Spleen (tissue), 11 donors: ENCODE results near the gene RMI2. TPM values are rescaled to one million over a fixed set of nuclear protein-coding genes. Genes with fewer than 3 reads are reported as not detected.

Source experiments
- DNase-seq: peaks from one replicate; pipeline ENCODE4 v3.0.0-alpha.2; 2020
- H3K27ac ChIP-seq, 8 donors: fragments of 200-600 bp; sonication (generic) in 7 of 8; 1 replicate in 4 of 8; 2 replicates in 4 of 8; pipeline versions ENCODE4 v1.5.0 to v1.8.0; 2016 to 2021; ENCODE audit warnings: inconsistent platforms in 4 of 8, mild to moderate bottlenecking in 4 of 8, moderate library complexity in 1 of 8
- H3K27me3 ChIP-seq, 7 donors: fragments of 200-600 bp; sonication (generic) in 6 of 7; replicated peaks in 1 of 7; 1 replicate in 4 of 7; 2 replicates in 3 of 7; pipeline versions ENCODE4 v1.5.0 to v1.8.0; 2016 to 2021; ENCODE audit warnings: inconsistent platforms in 3 of 7, mild to moderate bottlenecking in 1 of 7
- H3K36me3 ChIP-seq, 6 donors: fragments of 200-600 bp; sonication (generic) in 5 of 6; 1 replicate in 4 of 6; 2 replicates in 2 of 6; pipeline versions ENCODE4 v1.5.0 to v1.8.0; 2016 to 2021; ENCODE audit warnings: inconsistent platforms in 2 of 6
- H3K4me1 ChIP-seq, 6 donors: fragments of 200-600 bp; sonication (generic) in 5 of 6; 1 replicate in 3 of 6; 2 replicates in 3 of 6; pipeline versions ENCODE4 v1.5.0 to v1.8.0; 2016 to 2021; ENCODE audit warnings: inconsistent platforms in 3 of 6
- H3K4me3 ChIP-seq, 8 donors: fragments of 200-600 bp; sonication (generic) in 7 of 8; 1 replicate in 4 of 8; 2 replicates in 4 of 8; pipeline versions ENCODE4 v1.5.0 to v1.8.0; 2016 to 2021; ENCODE audit warnings: inconsistent platforms in 4 of 8, mild to moderate bottlenecking in 4 of 8, moderate library complexity in 2 of 8
- H3K9me3 ChIP-seq, 8 donors: fragments of 200-600 bp; sonication (generic) in 7 of 8; 1 replicate in 4 of 8; 2 replicates in 4 of 8; pipeline versions ENCODE4 v1.5.0 to v1.8.0; 2016 to 2021; ENCODE audit warnings: inconsistent platforms in 4 of 8
- POLR2A ChIP-seq, 3 donors: fragments of 450-650 bp; IDR thresholded peaks; one replicate each; pipeline ENCODE4 v1.5.1; 2017; ENCODE audit warnings: antibody characterized with exemption in 3 of 3, mild to moderate bottlenecking in 1 of 3
- POLR2AphosphoS5 ChIP-seq, 3 donors: sonication (generic); formaldehyde crosslinking; IDR thresholded peaks; one replicate each; pipeline ENCODE4 v1.5.1; 2017; ENCODE audit warnings: antibody characterized with exemption in 3 of 3
- whole genome bisulfite sequencing, 5 donors: extraction: QIAGEN DNeasy Blood & Tissue Kit in 3 of 5; methylation state at CpG; one replicate each; pipeline versions ENCODE4 v1.1.5 to v1.1.7; 2013 to 2018; 5-methylcytosine and 5-hydroxymethylcytosine counted together
- intact Hi-C: fragments of 100-400 bp; cut with DNase I; formaldehyde crosslinking; loops from one replicate; pipeline ENCODE4 v1.15.0; 2023; ENCODE audit warnings: low total_unique reads
- polyA plus RNA-seq, 3 donors: library from polyadenylated mRNA; stranded (reverse); fragments of 200-250 nt; gene quantifications; one replicate each; pipeline ENCODE4 v1.2.1, GENCODE V29; 2013
- total RNA-seq, 7 donors: library from RNA; depleted of rRNA in 3 of 7; stranded (reverse); fragments of >200 nt in 3 of 7; fragmentation: NEBNext Ultra II Directional in 4 of 7; extraction: Animal tissue kit (Norgen Biotek cat#: 25700) in 4 of 7; gene quantifications; one replicate each; pipeline versions ENCODE4 v1.1.0 to v1.2.1, GENCODE V29; 2016 to 2021
- TF ChIP-seq, protein P1 (sequence below), 11 experiments: fragments of 200-600 bp in 7 of 11; fragments of 450-650 bp in 4 of 11; sonication (generic) in 4 of 11; IDR thresholded peaks in 8 of 11; conservative IDR thresholded peaks in 3 of 11; 1 replicate in 7 of 11; 2 replicates in 4 of 11; pipeline versions ENCODE4 v1.4.0 to v1.8.0; 2016 to 2021; ENCODE audit warnings: antibody characterized with exemption in 11 of 11, inconsistent platforms in 4 of 11, mild to moderate bottlenecking in 1 of 11
- donor health status: healthy with polysubstance abuse.
- donor health status: DM: no; HTN: no; CAD: no; lungs with moderate emphysema.
- donor health status: DM: no; HTN: no; CAD: no.
- donor health status: Bipolar disorder and iron deficiency.
- donor health status: healthy.
- donor health status: DM: no; HTN: no; CAD: no.
- donor health status: DM: yes; HTN: yes; CAD: no.

The RMI2 gene
- total and polyA plus RNA-seq, 10 donors = 2.4 to 23.6 (median 4.7) TPM

DNA sequence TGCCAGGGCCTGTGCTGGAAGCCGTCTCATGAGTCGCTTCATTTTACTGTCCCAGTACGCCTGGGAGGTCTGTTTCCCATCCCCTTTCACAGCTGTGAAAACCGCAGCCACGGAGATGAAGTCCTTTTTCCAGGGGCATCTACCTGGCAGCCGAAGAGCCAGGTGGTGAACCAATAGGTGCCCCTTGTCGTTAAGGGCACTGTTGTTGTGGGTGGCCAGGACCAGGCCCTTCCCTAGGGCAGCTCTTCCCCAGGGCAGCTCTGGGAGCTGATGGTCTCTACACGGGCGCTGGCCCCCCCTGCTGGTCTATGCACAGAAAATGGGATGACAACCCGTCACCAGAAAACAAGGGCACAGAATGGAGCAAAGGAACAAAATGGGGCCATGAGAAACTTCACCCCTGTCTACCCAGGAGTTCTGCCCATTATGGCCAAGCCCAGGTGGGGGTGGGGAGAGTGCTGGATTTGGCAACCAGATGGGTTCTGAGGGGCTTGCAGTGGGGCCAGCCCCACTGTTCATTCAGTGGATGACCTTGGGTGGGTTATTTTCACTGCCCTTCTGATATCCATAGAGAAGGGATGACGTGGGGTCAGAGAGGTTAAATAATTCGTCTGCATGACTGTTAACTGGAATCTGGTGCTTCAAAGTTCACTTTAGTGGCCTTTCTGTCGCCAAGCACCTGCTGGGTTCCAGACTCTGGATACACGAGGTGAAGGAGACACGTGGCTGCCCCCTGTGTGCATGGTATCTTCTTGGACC is 11.5 kb downstream of the RMI2 start:
- intact Hi-C loops = loop anchor here (5.0 kb wide), 2 partner anchors 99 to 389 kb away; partner anchors contain the start of gene SOCS1
- 62 to 78% (median 70%) methylated on average over 15 of the region's 15 CpGs for WGBS, 5 donors
- TF ChIP-seq POLR2AphosphoS5 (IDR thresholded peaks at IDR 0.05) = peak in 1 of 3 donors; percentile 44
- TF ChIP-seq, protein P1, sequence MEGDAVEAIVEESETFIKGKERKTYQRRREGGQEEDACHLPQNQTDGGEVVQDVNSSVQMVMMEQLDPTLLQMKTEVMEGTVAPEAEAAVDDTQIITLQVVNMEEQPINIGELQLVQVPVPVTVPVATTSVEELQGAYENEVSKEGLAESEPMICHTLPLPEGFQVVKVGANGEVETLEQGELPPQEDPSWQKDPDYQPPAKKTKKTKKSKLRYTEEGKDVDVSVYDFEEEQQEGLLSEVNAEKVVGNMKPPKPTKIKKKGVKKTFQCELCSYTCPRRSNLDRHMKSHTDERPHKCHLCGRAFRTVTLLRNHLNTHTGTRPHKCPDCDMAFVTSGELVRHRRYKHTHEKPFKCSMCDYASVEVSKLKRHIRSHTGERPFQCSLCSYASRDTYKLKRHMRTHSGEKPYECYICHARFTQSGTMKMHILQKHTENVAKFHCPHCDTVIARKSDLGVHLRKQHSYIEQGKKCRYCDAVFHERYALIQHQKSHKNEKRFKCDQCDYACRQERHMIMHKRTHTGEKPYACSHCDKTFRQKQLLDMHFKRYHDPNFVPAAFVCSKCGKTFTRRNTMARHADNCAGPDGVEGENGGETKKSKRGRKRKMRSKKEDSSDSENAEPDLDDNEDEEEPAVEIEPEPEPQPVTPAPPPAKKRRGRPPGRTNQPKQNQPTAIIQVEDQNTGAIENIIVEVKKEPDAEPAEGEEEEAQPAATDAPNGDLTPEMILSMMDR (IDR thresholded peaks at IDR 0.05 in 8 of 11, conservative IDR thresholded peaks at IDR 0.05 in 3 of 11) = peak; percentile 33 to 79 (median 69)
- no peak for TF ChIP-seq POLR2A (IDR thresholded peaks at IDR 0.05)
- H3K4me3 ChIP-seq = no peak overlapping the region
- peaks cover 0 to 56% (median 5%) of the 10 kb centered on the region in 7 donors for H3K27me3 ChIP-seq
- peaks cover 30 to 73% (median 46%) of the 10 kb centered on the region in 6 donors for H3K4me1 ChIP-seq
- H3K36me3 ChIP-seq = no peaks in the 10 kb centered on the region
- no peak overlapping the region for H3K27ac ChIP-seq
- H3K9me3 ChIP-seq = no peaks in the 10 kb centered on the region
- DNase-seq = peak; percentile 88

DNA sequence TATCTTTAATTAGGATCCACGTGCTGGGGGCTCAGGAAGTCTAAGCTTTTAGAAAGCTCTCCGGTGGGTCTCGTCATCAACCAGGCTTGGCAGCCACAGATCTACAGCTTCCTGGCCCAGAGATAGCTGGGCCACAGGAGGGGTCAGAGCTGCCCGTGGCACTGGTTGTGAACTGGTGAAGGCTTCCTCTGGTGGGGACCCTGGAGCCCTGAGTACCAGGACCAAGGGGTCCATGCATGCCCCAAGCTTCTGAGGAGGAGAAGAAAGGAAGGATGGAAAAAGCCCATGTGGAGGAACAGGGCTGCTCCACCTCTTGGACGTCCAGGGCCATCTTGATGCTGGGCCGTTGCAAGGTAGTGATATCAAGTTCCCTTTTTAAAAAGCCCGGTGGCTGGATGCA is 13.3 kb downstream of the RMI2 start:
- Histone ChIP-seq H3K36me3 (no peaks in the 10 kb centered on the region), H3K27ac (peak overlapping the region in 1 of 8 donors; percentile 50), H3K4me3 (no peak overlapping the region), H3K27me3 (peaks cover 0 to 71% (median 5%) of the 10 kb centered on the region in 7 donors), H3K4me1 (peaks cover 45 to 87% (median 64%) of the 10 kb centered on the region in 6 donors), H3K9me3 (no peaks in the 10 kb centered on the region)
- peak; percentile 50 for DNase-seq
- TF ChIP-seq POLR2AphosphoS5 (IDR thresholded peaks at IDR 0.05) = no peak
- TF ChIP-seq, protein P1 (IDR thresholded peaks at IDR 0.05 in 8 of 11, conservative IDR thresholded peaks at IDR 0.05 in 3 of 11) = no peak
- TF ChIP-seq POLR2A (IDR thresholded peaks at IDR 0.05) = no peak
- intact Hi-C loops = loop anchor here (5.0 kb wide), 2 partner anchors 101 to 391 kb away; partner anchors contain the start of gene SOCS1
- 47 to 73% (median 61%) methylated on average over 6 to 7 of the region's 7 CpGs for WGBS, 5 donors

DNA sequence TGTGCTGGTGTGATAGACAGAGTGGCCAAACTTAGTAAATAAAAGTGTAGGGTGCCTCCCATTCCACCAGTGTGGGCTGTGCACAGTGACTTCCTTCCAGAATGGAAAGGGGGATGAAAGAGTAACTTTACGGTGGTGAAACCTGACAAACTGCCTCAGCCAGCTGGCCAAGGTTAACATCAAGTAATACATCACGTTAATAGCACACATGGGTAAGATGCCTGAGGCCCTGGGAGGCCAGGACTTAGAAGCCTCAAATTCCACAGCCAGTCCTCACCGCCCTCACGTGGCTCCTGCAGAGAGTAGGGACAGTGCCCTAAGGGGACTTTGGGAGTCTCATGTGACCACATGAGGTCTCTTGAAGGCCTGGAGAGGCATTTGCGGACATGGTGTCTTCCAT is 14.1 kb downstream of the RMI2 start:
- DNase-seq = peak; percentile 41
- no peaks in the 10 kb centered on the region for H3K36me3 ChIP-seq
- H3K27ac ChIP-seq = no peak overlapping the region
- intact Hi-C loops = loop anchor here (5.0 kb wide), 2 partner anchors 102 to 392 kb away; partner anchors contain the start of gene SOCS1
- H3K4me3 ChIP-seq = no peak overlapping the region
- peaks cover 45 to 86% (median 64%) of the 10 kb centered on the region in 6 donors for H3K4me1 ChIP-seq
- H3K27me3 ChIP-seq = peaks cover 0 to 75% (median 5%) of the 10 kb centered on the region in 7 donors
- TF ChIP-seq POLR2A (IDR thresholded peaks at IDR 0.05) (no peak), POLR2AphosphoS5 (IDR thresholded peaks at IDR 0.05) (no peak)
- TF ChIP-seq, protein P1 (IDR thresholded peaks at IDR 0.05 in 8 of 11, conservative IDR thresholded peaks at IDR 0.05 in 3 of 11) = no peak
- WGBS, 5 donors = 73 to 81% (median 78%) methylated on average over 5 of the region's 5 CpGs
- no peaks in the 10 kb centered on the region for H3K9me3 ChIP-seq
